ENCODE results near the gene EDEM2. TPM values are rescaled to one million over a fixed set of nuclear protein-coding genes. Genes with fewer than 3 reads are reported as not detected.

The EDEM2 gene
- total and polyA plus RNA-seq, 2 donors (not counting 1 experiment from before 2014, with no cell fraction given): 28.1 to 30.4 TPM

DNA sequence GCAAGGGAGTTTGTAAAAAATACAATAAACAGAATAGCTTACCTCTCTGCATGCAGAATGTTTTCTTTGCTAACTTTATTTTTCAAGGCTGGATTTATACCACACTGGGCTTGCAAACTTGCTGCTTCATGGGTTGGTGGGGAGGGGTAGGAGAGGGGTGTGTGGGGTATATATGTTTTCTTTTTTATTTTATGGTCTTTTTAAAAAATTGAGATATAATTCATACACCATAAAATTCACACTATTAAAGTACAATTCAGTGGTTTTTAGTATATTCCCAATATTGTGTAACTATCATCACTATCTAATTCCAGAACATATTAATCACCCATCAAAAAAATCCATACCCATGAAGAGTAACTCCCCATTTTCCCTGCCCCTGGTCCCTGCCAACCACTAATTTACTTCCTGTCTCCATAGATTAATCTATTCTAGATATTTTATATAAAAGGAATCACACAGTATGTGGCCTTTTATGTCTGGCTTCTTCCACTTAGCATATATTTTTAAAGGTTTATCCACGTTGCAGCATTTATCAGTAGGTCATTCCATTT lies 40.2 kb downstream of the EDEM2 start:
- Mint-ChIP-seq H3K27me3 (no peaks in the 10 kb centered on the region), H3K9me3 (ENCODE audit: insufficient read depth) (no peaks in the 10 kb centered on the region), H3K4me3 (no peak overlapping the region), H3K27ac (no peak overlapping the region), H3K4me1 (no peaks in the 10 kb centered on the region)
- ChIA-PET CTCF (interaction anchor here (2.9 kb wide), 1 partner anchor 11 kb away, joined by 17 read pairs; no protein-coding TSS in a partner anchor), POLR2A (no interaction called here)
- Histone ChIP-seq H3K4me3 (ENCODE audit: control extremely low read depth in 1 of 5, extremely low read depth in 1 of 5, insufficient read depth in 1 of 5, low read depth in 2 of 5, low read length in 4 of 5) (no peak overlapping the region), H2AFZ (ENCODE audit: insufficient read depth, low read depth, low read length, poor library complexity, severe bottlenecking) (no peak overlapping the region), H3K79me2 (ENCODE audit: control insufficient read depth, insufficient read depth, low read length) (no peaks in the 10 kb centered on the region), H3K4me2 (replicated peaks; ENCODE audit: low read depth, low read length, poor library complexity, severe bottlenecking) (no peak overlapping the region), H3K4me1 (ENCODE audit: control insufficient read depth in 2 of 2, insufficient read depth in 2 of 2, low read length in 2 of 2) (no peaks in the 10 kb centered on the region), H3K27me3 (replicated peaks in 1 of 4; ENCODE audit: control extremely low read depth in 1 of 4, control insufficient read depth in 3 of 4, insufficient read depth in 4 of 4, low read length in 3 of 4) (no peaks in the 10 kb centered on the region), H3K9me3 (ENCODE audit: control extremely low read depth in 1 of 3, control insufficient read depth in 2 of 3, insufficient read depth in 1 of 3, low read length in 2 of 3) (no peaks in the 10 kb centered on the region), H3K9ac (ENCODE audit: low read length) (no peak overlapping the region), H3K27ac (ENCODE audit: low read length in 2 of 2) (no peak overlapping the region), H3K36me3 (replicated peaks in 1 of 2; ENCODE audit: control extremely low read depth in 1 of 2, control insufficient read depth in 1 of 2, extremely low read depth in 1 of 2, insufficient read depth in 2 of 2, low read length in 1 of 2) (peaks cover 0 to 7% of the 10 kb centered on the region in 2 experiments), H4K20me1 (ENCODE audit: control insufficient read depth, insufficient read depth, low read length, poor library complexity, severe bottlenecking) (no peaks in the 10 kb centered on the region)
- TF ChIP-seq EZH2 (IDR thresholded peaks at IDR 0.05; ENCODE audit: borderline replicate concordance, insufficient read depth, low read depth, low read length, poor library complexity, severe bottlenecking): no peak
- TF ChIP-seq, protein P1, sequence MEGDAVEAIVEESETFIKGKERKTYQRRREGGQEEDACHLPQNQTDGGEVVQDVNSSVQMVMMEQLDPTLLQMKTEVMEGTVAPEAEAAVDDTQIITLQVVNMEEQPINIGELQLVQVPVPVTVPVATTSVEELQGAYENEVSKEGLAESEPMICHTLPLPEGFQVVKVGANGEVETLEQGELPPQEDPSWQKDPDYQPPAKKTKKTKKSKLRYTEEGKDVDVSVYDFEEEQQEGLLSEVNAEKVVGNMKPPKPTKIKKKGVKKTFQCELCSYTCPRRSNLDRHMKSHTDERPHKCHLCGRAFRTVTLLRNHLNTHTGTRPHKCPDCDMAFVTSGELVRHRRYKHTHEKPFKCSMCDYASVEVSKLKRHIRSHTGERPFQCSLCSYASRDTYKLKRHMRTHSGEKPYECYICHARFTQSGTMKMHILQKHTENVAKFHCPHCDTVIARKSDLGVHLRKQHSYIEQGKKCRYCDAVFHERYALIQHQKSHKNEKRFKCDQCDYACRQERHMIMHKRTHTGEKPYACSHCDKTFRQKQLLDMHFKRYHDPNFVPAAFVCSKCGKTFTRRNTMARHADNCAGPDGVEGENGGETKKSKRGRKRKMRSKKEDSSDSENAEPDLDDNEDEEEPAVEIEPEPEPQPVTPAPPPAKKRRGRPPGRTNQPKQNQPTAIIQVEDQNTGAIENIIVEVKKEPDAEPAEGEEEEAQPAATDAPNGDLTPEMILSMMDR (IDR thresholded peaks at IDR 0.05): no peak
- intact Hi-C loops (cut with micrococcal nuclease): no loop called here
- no CpG with 5 or more reads among the region's 1 CpG for WGBS (ENCODE audit: insufficient coverage)
- DNase-seq: no peak
- no peak for ATAC-seq (ENCODE audit: low read depth)

DNA sequence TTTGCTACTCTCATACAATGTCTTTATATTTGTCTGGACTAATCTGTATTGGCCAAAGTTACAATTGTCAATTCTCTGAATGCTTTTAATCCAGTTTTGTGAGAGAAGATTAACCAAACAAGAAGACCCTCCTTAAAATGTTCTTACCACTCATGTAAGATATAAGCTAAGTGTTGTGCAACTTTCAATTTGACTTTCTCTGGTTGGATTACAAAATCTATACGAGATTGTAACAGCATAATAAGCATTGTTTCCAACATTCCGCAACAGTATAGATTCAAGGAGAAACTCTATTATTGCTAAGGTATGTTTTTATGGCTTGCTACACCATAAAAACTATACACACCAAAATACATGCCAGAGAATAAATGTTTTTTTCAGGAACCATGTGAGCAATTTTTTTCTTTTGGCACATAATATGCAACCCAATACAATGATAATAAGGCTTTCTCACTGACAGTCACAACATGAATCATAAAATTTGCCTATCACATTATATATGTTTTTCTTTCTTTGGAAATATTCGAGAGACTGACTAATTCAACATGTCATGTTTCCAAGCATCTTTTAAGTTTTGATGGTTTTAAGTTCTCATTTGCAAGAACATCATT lies 42.3 kb downstream of the EDEM2 start:
- Histone ChIP-seq H3K27me3 (replicated peaks in 1 of 4; ENCODE audit: control extremely low read depth in 1 of 4, control insufficient read depth in 3 of 4, insufficient read depth in 4 of 4, low read length in 3 of 4) (no peaks in the 10 kb centered on the region), H3K4me3 (ENCODE audit: control extremely low read depth in 1 of 5, extremely low read depth in 1 of 5, insufficient read depth in 1 of 5, low read depth in 2 of 5, low read length in 4 of 5) (no peak overlapping the region), H3K79me2 (ENCODE audit: control insufficient read depth, insufficient read depth, low read length) (no peaks in the 10 kb centered on the region), H3K36me3 (replicated peaks in 1 of 2; ENCODE audit: control extremely low read depth in 1 of 2, control insufficient read depth in 1 of 2, extremely low read depth in 1 of 2, insufficient read depth in 2 of 2, low read length in 1 of 2) (no peaks in the 10 kb centered on the region), H4K20me1 (ENCODE audit: control insufficient read depth, insufficient read depth, low read length, poor library complexity, severe bottlenecking) (no peaks in the 10 kb centered on the region), H3K4me1 (ENCODE audit: control insufficient read depth in 2 of 2, insufficient read depth in 2 of 2, low read length in 2 of 2) (no peaks in the 10 kb centered on the region), H3K27ac (ENCODE audit: low read length in 2 of 2) (no peak overlapping the region), H3K4me2 (replicated peaks; ENCODE audit: low read depth, low read length, poor library complexity, severe bottlenecking) (no peak overlapping the region), H2AFZ (ENCODE audit: insufficient read depth, low read depth, low read length, poor library complexity, severe bottlenecking) (no peak overlapping the region), H3K9me3 (ENCODE audit: control extremely low read depth in 1 of 3, control insufficient read depth in 2 of 3, insufficient read depth in 1 of 3, low read length in 2 of 3) (no peaks in the 10 kb centered on the region), H3K9ac (ENCODE audit: low read length) (no peak overlapping the region)
- intact Hi-C loops (cut with micrococcal nuclease): no loop called here
- no peak overlapping the region for H3K27ac Mint-ChIP-seq
- TF ChIP-seq EZH2 (IDR thresholded peaks at IDR 0.05; ENCODE audit: borderline replicate concordance, insufficient read depth, low read depth, low read length, poor library complexity, severe bottlenecking): no peak
- TF ChIP-seq, protein P1 (IDR thresholded peaks at IDR 0.05): no peak
- no peaks in the 10 kb centered on the region for H3K4me1 Mint-ChIP-seq
- DNase-seq: no peak
- ChIA-PET CTCF (interaction anchor here (1.1 kb wide), 1 partner anchor 24 kb away, joined by 3 read pairs; no protein-coding TSS in a partner anchor), POLR2A (interaction anchor here (0.6 kb wide), 1 partner anchor 36 kb away, joined by 3 read pairs; no protein-coding TSS in a partner anchor)
- H3K27me3 Mint-ChIP-seq: peaks cover 7% of the 10 kb centered on the region
- no peak for ATAC-seq (ENCODE audit: low read depth)
- no peak overlapping the region for H3K4me3 Mint-ChIP-seq
- no CpG with 5 or more reads among the region's 3 CpGs for WGBS (ENCODE audit: insufficient coverage)
- no peaks in the 10 kb centered on the region for H3K9me3 Mint-ChIP-seq (ENCODE audit: insufficient read depth)
